HepG2 (cell line): ENCODE data around the gene CSNK2B. TPM values are rescaled to one million over a fixed set of nuclear protein-coding genes. Genes with fewer than 3 reads are reported as not detected.

Source experiments
- CEBPZ ChIP-seq: IDR thresholded peaks from 2 replicates; pipeline ENCODE4 v1.6.1; 2012; ENCODE audit warnings: low read length, improper control_type of control experiment
- DMAP1 ChIP-seq: IDR thresholded peaks from 2 replicates; pipeline ENCODE4 v1.6.1; 2016
- HOXA7 ChIP-seq: sonication (generic); formaldehyde crosslinking; IDR thresholded peaks from 2 replicates; pipeline ENCODE4 v1.8.1; 2022; ENCODE audit warnings: mild to moderate bottlenecking, missing genetic modification reagents, moderate library complexity
- JUND ChIP-seq: sonication (generic); formaldehyde crosslinking; IDR thresholded peaks from 2 replicates; pipeline ENCODE4 v1.8.0; 2022; ENCODE audit warnings: mild to moderate bottlenecking, missing genetic modification reagents
- NR2F2 ChIP-seq: IDR thresholded peaks from 2 replicates; pipeline ENCODE4 v1.6.1; 2012; ENCODE audit warnings: low read depth, inconsistent platforms, borderline replicate concordance
- TARDBP ChIP-seq: sonication (generic); formaldehyde crosslinking; IDR thresholded peaks from 2 replicates; pipeline ENCODE4 v1.8.0; 2022; ENCODE audit warnings: mild to moderate bottlenecking, missing genetic modification reagents
- ZFY ChIP-seq: sonication (generic); formaldehyde crosslinking; IDR thresholded peaks from 2 replicates; pipeline ENCODE4 v1.4.0; 2020; ENCODE audit warnings: missing genetic modification reagents
- ZNF17 ChIP-seq: sonication (generic); formaldehyde crosslinking; IDR thresholded peaks from 2 replicates; pipeline ENCODE4 v1.5.0; 2020; ENCODE audit warnings: mild to moderate bottlenecking, missing genetic modification reagents
- ZNF335 ChIP-seq: sonication (generic); formaldehyde crosslinking; IDR thresholded peaks from 2 replicates; pipeline ENCODE4 v1.4.0; 2020; ENCODE audit warnings: missing genetic modification reagents
- ZNF543 ChIP-seq: sonication (generic); formaldehyde crosslinking; IDR thresholded peaks from 2 replicates; pipeline ENCODE4 v1.4.0; 2020; ENCODE audit warnings: mild to moderate bottlenecking, missing genetic modification reagents
- ZNF556 ChIP-seq: sonication (generic); formaldehyde crosslinking; IDR thresholded peaks from 2 replicates; pipeline ENCODE4 v1.4.0; 2020; ENCODE audit warnings: mild to moderate bottlenecking, missing genetic modification reagents, borderline replicate concordance
- ZNF766 ChIP-seq: sonication (generic); formaldehyde crosslinking; IDR thresholded peaks from 2 replicates; pipeline ENCODE4 v1.5.0; 2020; ENCODE audit warnings: missing genetic modification reagents, borderline replicate concordance
- polyA plus RNA-seq, 8 experiments: library from polyadenylated mRNA; depleted of rRNA in 3 of 8; stranded (reverse) in 7 of 8; unstranded in 1 of 8; fragments of >200 nt; fragmentation: Illumina TruSeq in 4 of 8; extraction: Trizol in 4 of 8; gene quantifications; 2 replicates each; pipeline versions ENCODE4 v1.2.1 to v1.2.3, GENCODE V29; 2011 to 2016; ENCODE audit warnings: low read depth in 4 of 8, missing spikeins in 1 of 8, mixed read lengths in 1 of 8; ENCODE audit not compliant: insufficient read depth in 1 of 8
- total RNA-seq, 5 experiments: library from RNA; depleted of rRNA; stranded (reverse); fragments of >200 nt; fragmentation: Illumina TruSeq; extraction: Trizol; gene quantifications; 2 replicates each; pipeline ENCODE4 v1.2.3, GENCODE V29; 2016; ENCODE audit warnings: low read depth in 1 of 5
- TF ChIP-seq, protein P1 (sequence below): sonication (generic); formaldehyde crosslinking; IDR thresholded peaks from 2 replicates; pipeline ENCODE4 v1.4.0; 2020; ENCODE audit warnings: mild to moderate bottlenecking, missing genetic modification reagents
- TF ChIP-seq, protein P2 (sequence below): sonication (generic); formaldehyde crosslinking; IDR thresholded peaks from 2 replicates; pipeline ENCODE4 v1.4.0; 2020; ENCODE audit warnings: missing genetic modification reagents, borderline replicate concordance
- TF ChIP-seq, protein P3 (sequence below): sonication (generic); formaldehyde crosslinking; IDR thresholded peaks from 2 replicates; pipeline ENCODE4 v1.5.0; 2020; ENCODE audit warnings: missing genetic modification reagents
- TF ChIP-seq, protein P4 (sequence below): sonication (generic); formaldehyde crosslinking; IDR thresholded peaks from 2 replicates; pipeline ENCODE4 v1.4.0; 2020; ENCODE audit warnings: missing genetic modification reagents
- TF ChIP-seq, protein P5 (sequence below): sonication (generic); formaldehyde crosslinking; IDR thresholded peaks from 2 replicates; pipeline ENCODE4 v1.4.0; 2020; ENCODE audit warnings: missing genetic modification reagents

The CSNK2B gene
- total and polyA plus RNA-seq, 2 of the 13 experiments (the other 11 are each of a cell fraction or from before 2014, with no cell fraction given) = 111 to 296 TPM

- TF ChIP-seq CEBPZ (no peak), ZNF766 (CRISPR knock-in tag) (no peak), TARDBP (CRISPR knock-in tag) (peak; percentile 52; the same call in 1 of the 2 replicates), ZNF556 (no peak; the same call in 1 of the 2 replicates), ZNF335 (CRISPR knock-in tag) (peak; percentile 96), JUND (no peak), ZFY (CRISPR knock-in tag) (no peak), HOXA7 (CRISPR knock-in tag) (no peak), ZNF543 (no peak), DMAP1 (CRISPR knock-in tag) (no peak), NR2F2 (no peak), ZNF17 (CRISPR knock-in tag) (no peak)
- TF ChIP-seq, protein P1, sequence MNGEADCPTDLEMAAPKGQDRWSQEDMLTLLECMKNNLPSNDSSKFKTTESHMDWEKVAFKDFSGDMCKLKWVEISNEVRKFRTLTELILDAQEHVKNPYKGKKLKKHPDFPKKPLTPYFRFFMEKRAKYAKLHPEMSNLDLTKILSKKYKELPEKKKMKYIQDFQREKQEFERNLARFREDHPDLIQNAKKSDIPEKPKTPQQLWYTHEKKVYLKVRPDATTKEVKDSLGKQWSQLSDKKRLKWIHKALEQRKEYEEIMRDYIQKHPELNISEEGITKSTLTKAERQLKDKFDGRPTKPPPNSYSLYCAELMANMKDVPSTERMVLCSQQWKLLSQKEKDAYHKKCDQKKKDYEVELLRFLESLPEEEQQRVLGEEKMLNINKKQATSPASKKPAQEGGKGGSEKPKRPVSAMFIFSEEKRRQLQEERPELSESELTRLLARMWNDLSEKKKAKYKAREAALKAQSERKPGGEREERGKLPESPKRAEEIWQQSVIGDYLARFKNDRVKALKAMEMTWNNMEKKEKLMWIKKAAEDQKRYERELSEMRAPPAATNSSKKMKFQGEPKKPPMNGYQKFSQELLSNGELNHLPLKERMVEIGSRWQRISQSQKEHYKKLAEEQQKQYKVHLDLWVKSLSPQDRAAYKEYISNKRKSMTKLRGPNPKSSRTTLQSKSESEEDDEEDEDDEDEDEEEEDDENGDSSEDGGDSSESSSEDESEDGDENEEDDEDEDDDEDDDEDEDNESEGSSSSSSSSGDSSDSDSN (CRISPR knock-in tag) = no peak
- TF ChIP-seq, protein P2, sequence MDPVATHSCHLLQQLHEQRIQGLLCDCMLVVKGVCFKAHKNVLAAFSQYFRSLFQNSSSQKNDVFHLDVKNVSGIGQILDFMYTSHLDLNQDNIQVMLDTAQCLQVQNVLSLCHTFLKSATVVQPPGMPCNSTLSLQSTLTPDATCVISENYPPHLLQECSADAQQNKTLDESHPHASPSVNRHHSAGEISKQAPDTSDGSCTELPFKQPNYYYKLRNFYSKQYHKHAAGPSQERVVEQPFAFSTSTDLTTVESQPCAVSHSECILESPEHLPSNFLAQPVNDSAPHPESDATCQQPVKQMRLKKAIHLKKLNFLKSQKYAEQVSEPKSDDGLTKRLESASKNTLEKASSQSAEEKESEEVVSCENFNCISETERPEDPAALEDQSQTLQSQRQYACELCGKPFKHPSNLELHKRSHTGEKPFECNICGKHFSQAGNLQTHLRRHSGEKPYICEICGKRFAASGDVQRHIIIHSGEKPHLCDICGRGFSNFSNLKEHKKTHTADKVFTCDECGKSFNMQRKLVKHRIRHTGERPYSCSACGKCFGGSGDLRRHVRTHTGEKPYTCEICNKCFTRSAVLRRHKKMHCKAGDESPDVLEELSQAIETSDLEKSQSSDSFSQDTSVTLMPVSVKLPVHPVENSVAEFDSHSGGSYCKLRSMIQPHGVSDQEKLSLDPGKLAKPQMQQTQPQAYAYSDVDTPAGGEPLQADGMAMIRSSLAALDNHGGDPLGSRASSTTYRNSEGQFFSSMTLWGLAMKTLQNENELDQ (CRISPR knock-in tag) = no peak
- TF ChIP-seq, protein P3, sequence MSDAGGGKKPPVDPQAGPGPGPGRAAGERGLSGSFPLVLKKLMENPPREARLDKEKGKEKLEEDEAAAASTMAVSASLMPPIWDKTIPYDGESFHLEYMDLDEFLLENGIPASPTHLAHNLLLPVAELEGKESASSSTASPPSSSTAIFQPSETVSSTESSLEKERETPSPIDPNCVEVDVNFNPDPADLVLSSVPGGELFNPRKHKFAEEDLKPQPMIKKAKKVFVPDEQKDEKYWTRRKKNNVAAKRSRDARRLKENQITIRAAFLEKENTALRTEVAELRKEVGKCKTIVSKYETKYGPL (CRISPR knock-in tag) = no peak
- TF ChIP-seq, protein P4, sequence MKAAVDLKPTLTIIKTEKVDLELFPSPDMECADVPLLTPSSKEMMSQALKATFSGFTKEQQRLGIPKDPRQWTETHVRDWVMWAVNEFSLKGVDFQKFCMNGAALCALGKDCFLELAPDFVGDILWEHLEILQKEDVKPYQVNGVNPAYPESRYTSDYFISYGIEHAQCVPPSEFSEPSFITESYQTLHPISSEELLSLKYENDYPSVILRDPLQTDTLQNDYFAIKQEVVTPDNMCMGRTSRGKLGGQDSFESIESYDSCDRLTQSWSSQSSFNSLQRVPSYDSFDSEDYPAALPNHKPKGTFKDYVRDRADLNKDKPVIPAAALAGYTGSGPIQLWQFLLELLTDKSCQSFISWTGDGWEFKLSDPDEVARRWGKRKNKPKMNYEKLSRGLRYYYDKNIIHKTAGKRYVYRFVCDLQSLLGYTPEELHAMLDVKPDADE (CRISPR knock-in tag) = no peak
- TF ChIP-seq, protein P5, sequence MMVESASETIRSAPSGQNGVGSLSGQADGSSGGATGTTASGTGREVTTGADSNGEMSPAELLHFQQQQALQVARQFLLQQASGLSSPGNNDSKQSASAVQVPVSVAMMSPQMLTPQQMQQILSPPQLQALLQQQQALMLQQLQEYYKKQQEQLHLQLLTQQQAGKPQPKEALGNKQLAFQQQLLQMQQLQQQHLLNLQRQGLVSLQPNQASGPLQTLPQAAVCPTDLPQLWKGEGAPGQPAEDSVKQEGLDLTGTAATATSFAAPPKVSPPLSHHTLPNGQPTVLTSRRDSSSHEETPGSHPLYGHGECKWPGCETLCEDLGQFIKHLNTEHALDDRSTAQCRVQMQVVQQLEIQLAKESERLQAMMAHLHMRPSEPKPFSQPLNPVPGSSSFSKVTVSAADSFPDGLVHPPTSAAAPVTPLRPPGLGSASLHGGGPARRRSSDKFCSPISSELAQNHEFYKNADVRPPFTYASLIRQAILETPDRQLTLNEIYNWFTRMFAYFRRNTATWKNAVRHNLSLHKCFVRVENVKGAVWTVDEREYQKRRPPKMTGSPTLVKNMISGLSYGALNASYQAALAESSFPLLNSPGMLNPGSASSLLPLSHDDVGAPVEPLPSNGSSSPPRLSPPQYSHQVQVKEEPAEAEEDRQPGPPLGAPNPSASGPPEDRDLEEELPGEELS (CRISPR knock-in tag) = no peak
Measured at GRCh38 chr6:31680226-31681134, 14.6 kb downstream of the CSNK2B start, which contains the start of gene LY6G5C (continued).
